Keratinocyte (primary cell): ENCODE results near the gene PILRB. TPM values are rescaled to one million over a fixed set of nuclear protein-coding genes. Genes with fewer than 3 reads are reported as not detected.

Source experiments
- DNase-seq: peaks from one replicate; pipeline ENCODE4 v3.0.0-alpha.2; 2011; ENCODE audit warnings: low read depth, missing footprints, low spot score
- FAIRE-seq: peaks from 2 replicates; lab custom pipeline; 2011; peaks lifted over from hg19 to GRCh38; lab: Jason Lieb, UNC
- H2AFZ ChIP-seq: 2 replicates; pipeline ENCODE4 v1.6.0; 2012; ENCODE audit warnings: low read length, control low read depth, inconsistent platforms; ENCODE audit not compliant: control insufficient read depth
- H3K27ac ChIP-seq: 2 replicates; pipeline ENCODE4 v1.5.1; 2011; ENCODE audit warnings: low read length; ENCODE audit not compliant: control insufficient read depth, insufficient read depth
- H3K27me3 ChIP-seq: 3 replicates; pipeline ENCODE4 v1.6.0; 2011; ENCODE audit warnings: low read length; ENCODE audit not compliant: control insufficient read depth, insufficient read depth; ENCODE audit errors: extremely low read depth
- H3K36me3 ChIP-seq, 2 experiments: 2 replicates in 1 of 2; 3 replicates in 1 of 2; pipeline ENCODE4 v1.5.1; 2011; ENCODE audit warnings: low read length in 2 of 2, mild to moderate bottlenecking in 1 of 2; ENCODE audit not compliant: control insufficient read depth in 2 of 2, insufficient read depth in 2 of 2; ENCODE audit errors: extremely low read depth in 1 of 2
- H3K4me1 ChIP-seq: 3 replicates; pipeline ENCODE4 v1.5.1; 2011; ENCODE audit warnings: low read length; ENCODE audit not compliant: control insufficient read depth, insufficient read depth; ENCODE audit errors: extremely low read depth
- H3K4me2 ChIP-seq: 3 replicates; pipeline ENCODE4 v1.6.0; 2011; ENCODE audit warnings: low read depth, low read length; ENCODE audit not compliant: control insufficient read depth, insufficient read depth; ENCODE audit errors: extremely low read depth
- H3K4me3 ChIP-seq, 3 experiments: fragments of 200-600 bp in 1 of 3; sonication (generic) in 1 of 3; 2 replicates in 2 of 3; 3 replicates in 1 of 3; pipeline ENCODE4 v1.5.1; 2011 to 2016; ENCODE audit warnings: low read length in 3 of 3, mild to moderate bottlenecking in 3 of 3, control low read depth in 2 of 3, inconsistent platforms in 1 of 3, low read depth in 1 of 3, mixed read lengths in 1 of 3, mixed run types in 1 of 3, moderate library complexity in 1 of 3; ENCODE audit not compliant: control insufficient read depth in 2 of 3, insufficient read depth in 2 of 3; ENCODE audit errors: extremely low read depth in 1 of 3
- H3K79me2 ChIP-seq: 2 replicates; pipeline ENCODE4 v1.6.0; 2012; ENCODE audit warnings: low read length; ENCODE audit not compliant: control insufficient read depth, insufficient read depth
- H3K9ac ChIP-seq: 3 replicates; pipeline ENCODE4 v1.6.0; 2011; ENCODE audit warnings: low read length; ENCODE audit not compliant: control insufficient read depth, insufficient read depth; ENCODE audit errors: extremely low read depth
- H3K9me1 ChIP-seq: 3 replicates; pipeline ENCODE4 v1.6.0; 2011; ENCODE audit warnings: low read length; ENCODE audit not compliant: control insufficient read depth, insufficient read depth; ENCODE audit errors: extremely low read depth
- H3K9me3 ChIP-seq: 2 replicates; pipeline ENCODE4 v1.5.1; 2012; ENCODE audit warnings: low read depth, low read length; ENCODE audit not compliant: control insufficient read depth
- H4K20me1 ChIP-seq: 3 replicates; pipeline ENCODE4 v1.6.0; 2011; ENCODE audit warnings: low read length; ENCODE audit not compliant: control insufficient read depth, insufficient read depth; ENCODE audit errors: extremely low read depth
- EZH2 ChIP-seq: IDR thresholded peaks from one replicate; pipeline ENCODE4 v1.6.1; 2012; ENCODE audit warnings: inconsistent platforms, mild to moderate bottlenecking, low read length, moderate library complexity
- dilution Hi-C: fragments of 300-500 bp; cut with MboI; formaldehyde crosslinking; loops from one replicate; pipeline ENCODE4 v1.7.0; 2020; ENCODE audit warnings: low sequenced_read_pairs; ENCODE audit not compliant: extremely low pct_ligation_motif_present
- polyA plus RNA-seq, 5 experiments: library from polyadenylated mRNA; depleted of rRNA in 3 of 5; stranded (reverse) in 3 of 5; stranded (forward) in 1 of 5; unstranded in 1 of 5; fragments of >200 nt; gene quantifications; 1 replicate in 1 of 5; 2 replicates in 3 of 5; 3 replicates in 1 of 5; pipeline versions ENCODE4 v1.2.1 to v1.2.3, GENCODE V29; 2011 to 2012; ENCODE audit warnings: missing spikeins in 2 of 5, low read depth in 1 of 5, low replicate concordance in 1 of 5
- TF ChIP-seq, protein P1 (sequence below), 3 experiments: IDR thresholded peaks in 1 of 3; conservative IDR thresholded peaks in 1 of 3; optimal IDR thresholded peaks in 1 of 3; 2 replicates in 2 of 3; 3 replicates in 1 of 3; pipeline versions ENCODE3 to v1.5.1; 2011; ENCODE audit warnings: low read length in 3 of 3, mild to moderate bottlenecking in 3 of 3, moderate library complexity in 2 of 3, control low read depth in 1 of 3, inconsistent platforms in 1 of 3; ENCODE audit not compliant: insufficient read depth in 2 of 3; ENCODE audit errors: extremely low read depth in 1 of 3

Gene PILRB
- polyA plus RNA-seq, 1 donor (not counting 4 experiments of a cell fraction or from before 2014, with no cell fraction given), result 16.5 TPM

- no peak for TF ChIP-seq EZH2
- TF ChIP-seq, protein P1, sequence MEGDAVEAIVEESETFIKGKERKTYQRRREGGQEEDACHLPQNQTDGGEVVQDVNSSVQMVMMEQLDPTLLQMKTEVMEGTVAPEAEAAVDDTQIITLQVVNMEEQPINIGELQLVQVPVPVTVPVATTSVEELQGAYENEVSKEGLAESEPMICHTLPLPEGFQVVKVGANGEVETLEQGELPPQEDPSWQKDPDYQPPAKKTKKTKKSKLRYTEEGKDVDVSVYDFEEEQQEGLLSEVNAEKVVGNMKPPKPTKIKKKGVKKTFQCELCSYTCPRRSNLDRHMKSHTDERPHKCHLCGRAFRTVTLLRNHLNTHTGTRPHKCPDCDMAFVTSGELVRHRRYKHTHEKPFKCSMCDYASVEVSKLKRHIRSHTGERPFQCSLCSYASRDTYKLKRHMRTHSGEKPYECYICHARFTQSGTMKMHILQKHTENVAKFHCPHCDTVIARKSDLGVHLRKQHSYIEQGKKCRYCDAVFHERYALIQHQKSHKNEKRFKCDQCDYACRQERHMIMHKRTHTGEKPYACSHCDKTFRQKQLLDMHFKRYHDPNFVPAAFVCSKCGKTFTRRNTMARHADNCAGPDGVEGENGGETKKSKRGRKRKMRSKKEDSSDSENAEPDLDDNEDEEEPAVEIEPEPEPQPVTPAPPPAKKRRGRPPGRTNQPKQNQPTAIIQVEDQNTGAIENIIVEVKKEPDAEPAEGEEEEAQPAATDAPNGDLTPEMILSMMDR (optimal IDR thresholded peaks at IDR 0.05 in 1 of 3, IDR thresholded peaks at IDR 0.05 in 1 of 3, conservative IDR thresholded peaks at IDR 0.05 in 1 of 3; ENCODE audit: extremely low read depth in 1 of 3, insufficient read depth in 2 of 3, low read length in 3 of 3), result no peak
- no peak for DNase-seq
- H3K79me2 ChIP-seq, result no peaks in the 10 kb centered on the region
- no peak overlapping the region for H3K27ac ChIP-seq
- no peaks in the 10 kb centered on the region for H3K9me1 ChIP-seq
- no peak overlapping the region for H3K4me2 ChIP-seq
- no peaks in the 10 kb centered on the region for H4K20me1 ChIP-seq
- dilution Hi-C loops, result no loop called here
- H3K9ac ChIP-seq, result no peak overlapping the region
- H3K4me3 ChIP-seq, result no peak overlapping the region
- no peaks in the 10 kb centered on the region for H3K4me1 ChIP-seq
- peaks cover 12% of the 10 kb centered on the region for H3K27me3 ChIP-seq
- FAIRE-seq, result no peak
- no peaks in the 10 kb centered on the region for H3K9me3 ChIP-seq
- H2AFZ ChIP-seq, result no peak overlapping the region
- no peaks in the 10 kb centered on the region for H3K36me3 ChIP-seq
Observed at GRCh38 chr7:100397315-100398081, 39.6 kb downstream of the PILRB start.

DNA sequence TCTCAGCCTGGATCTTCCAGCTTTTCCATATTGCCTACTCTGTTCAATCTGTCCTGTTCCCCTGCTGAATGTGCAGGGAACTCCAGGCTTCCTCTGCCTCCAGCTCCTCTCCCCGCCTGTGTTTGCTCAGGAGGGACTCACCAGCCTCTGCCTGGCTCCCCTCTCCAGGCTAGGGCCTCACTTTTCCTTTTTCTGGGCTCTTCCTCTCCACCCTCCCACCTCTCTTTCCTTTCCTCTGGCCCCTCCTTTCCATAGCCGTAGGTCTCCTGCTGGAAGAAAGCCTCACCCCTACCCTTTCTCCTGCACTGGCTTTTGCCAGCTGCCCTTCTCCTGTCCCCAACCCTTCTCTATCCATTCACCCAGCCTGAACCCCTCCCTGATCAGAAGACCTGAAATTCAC lies 40.3 kb downstream of the PILRB start:
- no peaks in the 10 kb centered on the region for H3K9me1 ChIP-seq
- no peak overlapping the region for H3K27ac ChIP-seq
- no peak for TF ChIP-seq EZH2
- TF ChIP-seq, protein P1 (optimal IDR thresholded peaks at IDR 0.05 in 1 of 3, IDR thresholded peaks at IDR 0.05 in 1 of 3, conservative IDR thresholded peaks at IDR 0.05 in 1 of 3; ENCODE audit: extremely low read depth in 1 of 3, insufficient read depth in 2 of 3, low read length in 3 of 3), result no peak
- no peaks in the 10 kb centered on the region for H3K36me3 ChIP-seq
- H3K79me2 ChIP-seq, result no peaks in the 10 kb centered on the region
- DNase-seq, result no peak
- no peaks in the 10 kb centered on the region for H3K4me1 ChIP-seq
- dilution Hi-C loops, result no loop called here
- no peak overlapping the region for H3K4me3 ChIP-seq
- peaks cover 12% of the 10 kb centered on the region for H3K27me3 ChIP-seq
- FAIRE-seq, result no peak
- no peak overlapping the region for H3K4me2 ChIP-seq
- H2AFZ ChIP-seq, result no peak overlapping the region
- no peak overlapping the region for H3K9ac ChIP-seq
- no peaks in the 10 kb centered on the region for H3K9me3 ChIP-seq
- no peaks in the 10 kb centered on the region for H4K20me1 ChIP-seq
